CD14-positive monocyte (primary cell): ENCODE data around the gene FKBP11. TPM values are rescaled to one million over a fixed set of nuclear protein-coding genes. Genes with fewer than 3 reads are reported as not detected.
A peak's percentile ranks its signal among the peaks of the same experiment; 100 is the strongest.

Experiments used
- DNase-seq, 3 donors: peaks; one replicate each; pipeline ENCODE4 v3.0.0-alpha.2; 2011 to 2022
- H2AFZ ChIP-seq: 2 replicates; pipeline ENCODE4 v1.6.0; 2012; ENCODE audit warnings: mild to moderate bottlenecking, low read depth, low read length, inconsistent platforms; ENCODE audit not compliant: insufficient read depth, poor library complexity, severe bottlenecking
- H3K27ac ChIP-seq, 2 donors: 1 replicate in 1 of 2; 2 replicates in 1 of 2; pipeline ENCODE4 v1.5.1; 2012 to 2013; ENCODE audit warnings: low read length in 2 of 2, control low read depth in 1 of 2, inconsistent platforms in 1 of 2, low read depth in 1 of 2, mild to moderate bottlenecking in 1 of 2
- H3K27me3 ChIP-seq, 2 donors: one replicate each; pipeline versions ENCODE4 v1.6.0 to v1.6.1; 2011 to 2013; ENCODE audit warnings: low read length in 2 of 2; ENCODE audit not compliant: control insufficient read depth in 2 of 2, insufficient read depth in 2 of 2
- H3K36me3 ChIP-seq, 2 donors: replicated peaks in 1 of 2; 1 replicate in 1 of 2; 2 replicates in 1 of 2; pipeline versions ENCODE4 v1.5.1 to v1.6.1; 2012 to 2013; ENCODE audit warnings: low read length in 2 of 2, control low read depth in 1 of 2, inconsistent platforms in 1 of 2, mild to moderate bottlenecking in 1 of 2; ENCODE audit not compliant: insufficient read depth in 2 of 2, control insufficient read depth in 1 of 2
- H3K4me1 ChIP-seq, 2 donors: 1 replicate in 1 of 2; 2 replicates in 1 of 2; pipeline versions ENCODE4 v1.5.1 to v1.6.1; 2012 to 2013; ENCODE audit warnings: low read length in 2 of 2, control low read depth in 1 of 2, inconsistent platforms in 1 of 2, mild to moderate bottlenecking in 1 of 2, moderate library complexity in 1 of 2; ENCODE audit not compliant: insufficient read depth in 2 of 2, control insufficient read depth in 1 of 2
- H3K4me2 ChIP-seq: replicated peaks from 2 replicates; pipeline ENCODE3; 2012; ENCODE audit warnings: low read length, moderate library complexity, mild to moderate bottlenecking; ENCODE audit not compliant: poor library complexity, severe bottlenecking; ENCODE audit errors: extremely low read depth
- H3K4me3 ChIP-seq, 3 experiments: fragments of 200-600 bp in 1 of 3; sonication (generic) in 1 of 3; replicated peaks in 1 of 3; 1 replicate in 2 of 3; 2 replicates in 1 of 3; pipeline ENCODE4 v1.5.1; 2011 to 2013; ENCODE audit warnings: low read length in 3 of 3, mild to moderate bottlenecking in 3 of 3, control low read depth in 2 of 3, low read depth in 2 of 3, inconsistent platforms in 1 of 3, moderate library complexity in 1 of 3
- H3K79me2 ChIP-seq: 2 replicates; pipeline ENCODE4 v1.6.0; 2012; ENCODE audit warnings: mild to moderate bottlenecking, control low read depth, inconsistent platforms, low read length, moderate library complexity; ENCODE audit not compliant: insufficient read depth
- H3K9ac ChIP-seq: 2 replicates; pipeline ENCODE4 v1.6.0; 2017; ENCODE audit warnings: low read length, mild to moderate bottlenecking; ENCODE audit not compliant: insufficient read depth, poor library complexity, severe bottlenecking
- H3K9me3 ChIP-seq, 2 donors: replicated peaks in 1 of 2; 1 replicate in 1 of 2; 2 replicates in 1 of 2; pipeline versions ENCODE4 v1.5.1 to v1.6.1; 2012 to 2013; ENCODE audit warnings: low read length in 2 of 2, control low read depth in 1 of 2; ENCODE audit not compliant: control insufficient read depth in 1 of 2, insufficient read depth in 1 of 2
- H4K20me1 ChIP-seq: 2 replicates; pipeline ENCODE4 v1.6.0; 2012; ENCODE audit warnings: mild to moderate bottlenecking, low read length, control low read depth, moderate library complexity; ENCODE audit not compliant: insufficient read depth
- H3K27ac Mint-ChIP-seq, 7 donors: one replicate each; pipeline ENCODE4 v1.8.0; 2020; ENCODE audit warnings: mild to moderate bottlenecking in 7 of 7, mixed read lengths in 7 of 7, moderate library complexity in 6 of 7, inconsistent platforms in 2 of 7
- H3K27me3 Mint-ChIP-seq, 3 donors: one replicate each; pipeline ENCODE4 v1.8.0; 2021 to 2022; ENCODE audit warnings: low read depth in 3 of 3, mild to moderate bottlenecking in 3 of 3, mixed read lengths in 3 of 3, moderate library complexity in 3 of 3, inconsistent platforms in 1 of 3
- H3K36me3 Mint-ChIP-seq, 2 donors: one replicate each; pipeline ENCODE4 v1.8.0; 2020; ENCODE audit warnings: mixed read lengths in 2 of 2, inconsistent platforms in 1 of 2, mild to moderate bottlenecking in 1 of 2
- H3K4me1 Mint-ChIP-seq: one replicate; pipeline ENCODE4 v1.8.0; 2020; ENCODE audit warnings: mild to moderate bottlenecking, mixed read lengths
- H3K4me3 Mint-ChIP-seq, 2 donors: one replicate each; pipeline ENCODE4 v1.8.0; 2020; ENCODE audit warnings: mild to moderate bottlenecking in 2 of 2, mixed read lengths in 2 of 2, moderate library complexity in 1 of 2
- H3K9me3 Mint-ChIP-seq, 7 donors: one replicate each; pipeline ENCODE4 v1.8.0; 2020 to 2022; ENCODE audit warnings: mixed read lengths in 7 of 7, mild to moderate bottlenecking in 6 of 7, moderate library complexity in 6 of 7, inconsistent platforms in 2 of 7
- WGBS: methylation state at CpG from one replicate; pipeline ENCODE4 v1.1.5; 2013; ENCODE audit warnings: missing lambda C conversion rate; ENCODE audit not compliant: insufficient coverage; 5-methylcytosine and 5-hydroxymethylcytosine counted together
- intact Hi-C, 2 donors: fragments of 100-400 bp; cut with micrococcal nuclease; formaldehyde crosslinking; loops; one replicate each; pipeline versions ENCODE4 v1.15.0 to v1.15.1; 2023
- polyA plus RNA-seq, 3 donors: library from polyadenylated mRNA; depleted of rRNA in 1 of 3; unstranded in 2 of 3; stranded (reverse) in 1 of 3; fragments of 300-500 nt in 2 of 3; fragments of >200 nt in 1 of 3; fragmentation: Illumina TruSeq in 2 of 3; gene quantifications; 1 replicate in 2 of 3; 2 replicates in 1 of 3; pipeline ENCODE4 v1.2.3, GENCODE V29; 2012 to 2021
- TF ChIP-seq, protein P1 (sequence below): fragments of 200-600 bp; IDR thresholded peaks from one replicate; pipeline ENCODE4 v1.8.0; 2022; ENCODE audit warnings: antibody characterized with exemption, mild to moderate bottlenecking

FKBP11 gene
- polyA plus RNA-seq, 3 donors: 1.5 to 15.2 (median 2.2) TPM

DNA sequence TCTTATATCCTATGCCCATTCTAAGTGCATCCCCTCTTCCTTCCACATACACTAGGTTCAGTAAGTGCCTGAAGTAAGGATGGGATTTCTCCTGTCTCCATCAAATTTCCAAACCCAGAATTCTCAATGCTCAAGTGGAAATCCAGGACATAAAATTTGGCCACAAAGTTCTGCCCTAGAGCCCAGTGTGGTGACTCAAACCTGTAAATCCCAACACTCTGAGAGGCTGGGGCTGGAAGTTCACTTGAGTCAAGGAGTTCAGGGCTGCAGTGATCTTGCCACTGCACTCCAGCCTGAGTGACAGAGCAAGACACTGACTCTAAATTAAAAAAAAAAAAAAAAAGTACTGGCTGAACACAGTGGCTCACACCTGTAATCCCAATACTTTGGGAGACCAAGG lies 36.5 kb upstream of the FKBP11 start:
- H3K27ac Mint-ChIP-seq: no peak overlapping the region
- no peak overlapping the region for H3K4me2 ChIP-seq
- no peak overlapping the region for H2AFZ ChIP-seq
- no peak overlapping the region for H3K4me3 ChIP-seq
- TF ChIP-seq, protein P1, sequence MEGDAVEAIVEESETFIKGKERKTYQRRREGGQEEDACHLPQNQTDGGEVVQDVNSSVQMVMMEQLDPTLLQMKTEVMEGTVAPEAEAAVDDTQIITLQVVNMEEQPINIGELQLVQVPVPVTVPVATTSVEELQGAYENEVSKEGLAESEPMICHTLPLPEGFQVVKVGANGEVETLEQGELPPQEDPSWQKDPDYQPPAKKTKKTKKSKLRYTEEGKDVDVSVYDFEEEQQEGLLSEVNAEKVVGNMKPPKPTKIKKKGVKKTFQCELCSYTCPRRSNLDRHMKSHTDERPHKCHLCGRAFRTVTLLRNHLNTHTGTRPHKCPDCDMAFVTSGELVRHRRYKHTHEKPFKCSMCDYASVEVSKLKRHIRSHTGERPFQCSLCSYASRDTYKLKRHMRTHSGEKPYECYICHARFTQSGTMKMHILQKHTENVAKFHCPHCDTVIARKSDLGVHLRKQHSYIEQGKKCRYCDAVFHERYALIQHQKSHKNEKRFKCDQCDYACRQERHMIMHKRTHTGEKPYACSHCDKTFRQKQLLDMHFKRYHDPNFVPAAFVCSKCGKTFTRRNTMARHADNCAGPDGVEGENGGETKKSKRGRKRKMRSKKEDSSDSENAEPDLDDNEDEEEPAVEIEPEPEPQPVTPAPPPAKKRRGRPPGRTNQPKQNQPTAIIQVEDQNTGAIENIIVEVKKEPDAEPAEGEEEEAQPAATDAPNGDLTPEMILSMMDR: no peak
- peaks cover 7 to 14% (median 13%) of the 10 kb centered on the region in 3 donors for H3K27me3 Mint-ChIP-seq
- H3K79me2 ChIP-seq: peaks cover 4% of the 10 kb centered on the region
- intact Hi-C loops: no loop called here
- no peak overlapping the region for H3K9ac ChIP-seq
- no peak for DNase-seq
- no peaks in the 10 kb centered on the region for H3K9me3 Mint-ChIP-seq
- no peak overlapping the region for H3K27ac ChIP-seq
- peaks cover 3% of the 10 kb centered on the region for H4K20me1 ChIP-seq
- H3K36me3 Mint-ChIP-seq: no peaks in the 10 kb centered on the region
- H3K36me3 ChIP-seq: no peaks in the 10 kb centered on the region
- H3K9me3 ChIP-seq: no peaks in the 10 kb centered on the region
- H3K4me1 ChIP-seq: peaks cover 11 to 22% of the 10 kb centered on the region in 2 donors
- peaks cover 0 to 5% of the 10 kb centered on the region in 2 donors for H3K27me3 ChIP-seq
- no peak overlapping the region for H3K4me3 Mint-ChIP-seq
- peaks cover 18% of the 10 kb centered on the region for H3K4me1 Mint-ChIP-seq

DNA sequence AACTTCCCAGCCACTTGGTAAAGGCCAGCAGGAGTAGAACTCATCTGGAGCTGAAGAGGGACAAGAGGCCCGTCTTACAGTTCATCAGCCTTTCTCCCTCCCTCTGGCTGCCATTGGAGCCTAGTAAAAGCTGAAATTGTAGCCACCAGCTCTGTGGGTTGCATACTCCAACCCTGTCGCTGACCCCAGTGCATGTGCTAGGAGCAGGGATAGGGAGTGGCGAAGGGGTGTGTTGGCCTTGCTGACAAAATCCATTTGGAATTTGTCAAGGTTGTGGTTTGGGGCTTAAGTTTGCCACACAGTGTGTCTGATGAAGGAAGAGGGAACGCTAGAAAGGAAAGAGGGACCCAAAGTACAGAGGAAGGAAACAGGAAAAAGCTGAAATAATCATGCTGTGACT lies 36.0 kb upstream of the FKBP11 start:
- Histone ChIP-seq H3K36me3 (no peaks in the 10 kb centered on the region), H3K4me1 (peaks cover 12 to 22% of the 10 kb centered on the region in 2 donors), H3K4me2 (no peak overlapping the region), H3K27ac (no peak overlapping the region), H3K79me2 (peaks cover 9% of the 10 kb centered on the region), H3K27me3 (peaks cover 0 to 5% of the 10 kb centered on the region in 2 donors), H3K9me3 (no peaks in the 10 kb centered on the region), H3K9ac (no peak overlapping the region), H2AFZ (no peak overlapping the region), H3K4me3 (no peak overlapping the region), H4K20me1 (peaks cover 8% of the 10 kb centered on the region)
- peaks cover 0 to 2% (median 0%) of the 10 kb centered on the region in 7 donors for H3K9me3 Mint-ChIP-seq
- no peaks in the 10 kb centered on the region for H3K36me3 Mint-ChIP-seq
- intact Hi-C loops: no loop called here
- H3K27ac Mint-ChIP-seq: peak overlapping the region in 2 of 7 donors; percentile 38 to 70
- no peak for DNase-seq
- peaks cover 7 to 15% (median 14%) of the 10 kb centered on the region in 3 donors for H3K27me3 Mint-ChIP-seq
- WGBS: no CpG with 5 or more reads among the region's 4 CpGs
- H3K4me3 Mint-ChIP-seq: no peak overlapping the region
- TF ChIP-seq, protein P1: no peak
- H3K4me1 Mint-ChIP-seq: peaks cover 19% of the 10 kb centered on the region
